K562 (cell line): ENCODE data around the gene SAMD10. TPM values are rescaled to one million over a fixed set of nuclear protein-coding genes. Genes with fewer than 3 reads are reported as not detected.

ENCODE experiments used
- ATAC-seq: fragments of 200-7000 bp; cut with Tn5 transposase; 3 replicates; pipeline ENCODE4 v1.9.1; 2020; ENCODE audit warnings: moderate library complexity
- BruUV-seq: library from RNA; stranded (reverse); fragments of 400-500 nt; replicated peaks from 2 replicates; lab custom pipeline; 2021; lab: Mats Ljungman, UMichigan
- CTCF ChIA-PET: fragments of 300-600 bp; formaldehyde crosslinking; extraction: SDS; loops from one replicate; lab custom pipeline; 2021; ENCODE audit warnings: low intra/inter-chr PET ratio; lab: Yijun Ruan, JAX
- POLR2A ChIA-PET: fragments of 300-600, 350-650 bp; sonication (Branson Sonifier 250); formaldehyde crosslinking; extraction: SDS; loops from one replicate; lab custom pipeline; 2021; ENCODE audit warnings: antibody characterized with exemption, inconsistent platforms; lab: Yijun Ruan, JAX
- DNase-seq, 4 experiments: peaks; one replicate each; pipeline versions ENCODE4 v3.0.0 to v3.0.0-alpha.2; 2011 to 2018; ENCODE audit warnings: low spot score in 3 of 4, mixed read lengths in 3 of 4; ENCODE audit errors: extremely low read depth in 1 of 4
- FAIRE-seq: peaks from 2 replicates; lab custom pipeline; 2011; peaks lifted over from hg19 to GRCh38; lab: Jason Lieb, UNC
- H2AFZ ChIP-seq: 2 replicates; pipeline ENCODE4 v1.6.0; 2011; ENCODE audit warnings: low read depth, low read length, control low read depth, inconsistent platforms
- H3K27ac ChIP-seq: fragments of 200-600 bp; 3 replicates; pipeline ENCODE4 v1.8.0; 2011; ENCODE audit warnings: low read depth, mild to moderate bottlenecking, control low read depth, inconsistent platforms, low read length, moderate library complexity, mixed read lengths; ENCODE audit errors: extremely low read depth
- H3K27me3 ChIP-seq, 2 experiments: fragments of 300-600 bp in 1 of 2; 2 replicates in 1 of 2; 3 replicates in 1 of 2; pipeline versions ENCODE4 v1.6.0 to v1.8.0; 2011; ENCODE audit warnings: inconsistent platforms in 2 of 2, low read length in 2 of 2, mild to moderate bottlenecking in 1 of 2, mixed read lengths in 1 of 2, moderate library complexity in 1 of 2; ENCODE audit not compliant: control insufficient read depth in 2 of 2, insufficient read depth in 2 of 2
- H3K36me3 ChIP-seq: fragments of 300-600 bp; 3 replicates; pipeline ENCODE4 v1.8.0; 2011; ENCODE audit warnings: mild to moderate bottlenecking, low read length, inconsistent platforms; ENCODE audit not compliant: control insufficient read depth, insufficient read depth
- H3K4me1 ChIP-seq, 2 experiments: fragments of 200-600 bp in 1 of 2; replicated peaks in 1 of 2; 2 replicates in 1 of 2; 3 replicates in 1 of 2; pipeline versions ENCODE4 v1.5.1 to v1.8.0; 2011; ENCODE audit warnings: inconsistent platforms in 2 of 2, low read length in 2 of 2, mild to moderate bottlenecking in 1 of 2, mixed read lengths in 1 of 2, moderate library complexity in 1 of 2; ENCODE audit not compliant: control insufficient read depth in 2 of 2, insufficient read depth in 2 of 2
- H3K4me2 ChIP-seq: 2 replicates; pipeline ENCODE4 v1.6.1; 2011; ENCODE audit warnings: low read length, control low read depth, inconsistent platforms, mixed read lengths; ENCODE audit not compliant: insufficient read depth
- H3K4me3 ChIP-seq: fragments of 200-600 bp; sonication (generic), shearing (Covaris generic); 2 replicates; pipeline ENCODE4 v1.5.1; 2016; ENCODE audit warnings: control low read depth, inconsistent platforms
- H3K79me2 ChIP-seq: fragments of 200-600 bp; 3 replicates; pipeline ENCODE4 v1.8.0; 2011; ENCODE audit warnings: low read length, inconsistent platforms; ENCODE audit not compliant: control insufficient read depth, insufficient read depth
- H3K9ac ChIP-seq, 2 experiments: 2 replicates each; pipeline versions ENCODE4 v1.6.0 to v1.6.1; 2011; ENCODE audit warnings: low read depth in 2 of 2, low read length in 2 of 2, control low read depth in 1 of 2, inconsistent platforms in 1 of 2, mild to moderate bottlenecking in 1 of 2, mixed read lengths in 1 of 2; ENCODE audit not compliant: insufficient read depth in 1 of 2
- H3K9me1 ChIP-seq: one replicate; pipeline ENCODE4 v1.6.0; 2011; ENCODE audit warnings: inconsistent platforms, mild to moderate bottlenecking, low read length, moderate library complexity; ENCODE audit not compliant: control insufficient read depth, insufficient read depth
- H3K9me3 ChIP-seq: replicated peaks from 2 replicates; pipeline ENCODE4 v1.5.1; 2011; ENCODE audit warnings: low read depth, low read length, inconsistent platforms; ENCODE audit not compliant: control insufficient read depth, insufficient read depth
- H4K20me1 ChIP-seq: replicated peaks from 2 replicates; pipeline ENCODE4 v1.6.1; 2011; ENCODE audit warnings: low read length, inconsistent platforms, mixed read lengths; ENCODE audit not compliant: control insufficient read depth, insufficient read depth
- ARID2 ChIP-seq: fragments of 450-650 bp; IDR thresholded peaks from 2 replicates; pipeline ENCODE4 v1.6.1; 2017; ENCODE audit warnings: antibody characterized with exemption, mild to moderate bottlenecking
- CAMTA2 ChIP-seq: fragments of 250-450 bp; sonication (Bioruptor Pico); conservative IDR thresholded peaks from 2 replicates; pipeline ENCODE4 v1.5.1; 2022
- CBX5 ChIP-seq: IDR thresholded peaks from 2 replicates; pipeline ENCODE4 v1.6.1; 2014; ENCODE audit warnings: low read depth, borderline replicate concordance
- CTBP1 ChIP-seq: fragments of 450-650 bp; IDR thresholded peaks from 2 replicates; pipeline ENCODE4 v1.6.1; 2016; ENCODE audit warnings: borderline replicate concordance
- DIDO1 ChIP-seq: fragments of 450-650 bp; IDR thresholded peaks from 2 replicates; pipeline ENCODE4 v1.6.1; 2016; ENCODE audit warnings: low read depth, missing biosample characterization, missing genetic modification characterization
- GATAD2A ChIP-seq: fragments of 450-650 bp; IDR thresholded peaks from 2 replicates; pipeline ENCODE4 v1.6.1; 2017
- GTF2F1 ChIP-seq: IDR thresholded peaks from 2 replicates; pipeline ENCODE4 v1.6.1; 2011; ENCODE audit warnings: low read depth, low read length, improper control_type of control experiment
- GTF3C2 ChIP-seq: IDR thresholded peaks from 3 replicates; pipeline ENCODE4 v1.6.1; 2011; ENCODE audit warnings: borderline replicate concordance, mild to moderate bottlenecking, moderate library complexity; ENCODE audit not compliant: insufficient read length; ENCODE audit errors: extremely low read depth
- NELFE ChIP-seq: IDR thresholded peaks from 2 replicates; pipeline ENCODE4 v1.6.1; 2011; ENCODE audit warnings: mild to moderate bottlenecking; ENCODE audit not compliant: insufficient read depth, insufficient read length
- NR1H2 ChIP-seq: sonication (generic); formaldehyde crosslinking; IDR thresholded peaks from 2 replicates; pipeline ENCODE4 v1.4.0; 2020; ENCODE audit warnings: mild to moderate bottlenecking, missing genetic modification reagents
- SMAD3 ChIP-seq: fragments of 450-650 bp; formaldehyde crosslinking; conservative IDR thresholded peaks from 2 replicates; pipeline ENCODE4 v1.4.0; 2020; ENCODE audit warnings: mild to moderate bottlenecking
- ZNF175 ChIP-seq: fragments of 200-800 bp; sonication (Bioruptor generic); IDR thresholded peaks from 2 replicates; pipeline ENCODE4 v1.6.1; 2016; ENCODE audit warnings: low read depth, mild to moderate bottlenecking, missing genetic modification characterization, missing compliant biosample characterization
- ZNF347 ChIP-seq: fragments of 450-650 bp; formaldehyde crosslinking; IDR thresholded peaks from 2 replicates; pipeline ENCODE4 v1.4.0; 2020; ENCODE audit warnings: low read depth, mild to moderate bottlenecking, moderate library complexity
- ZNF395 ChIP-seq: fragments of 200-800 bp; sonication (Bioruptor generic); IDR thresholded peaks from 2 replicates; pipeline ENCODE4 v1.6.1; 2017; ENCODE audit warnings: missing genetic modification characterization, missing compliant biosample characterization
- WGBS: fragments of 100-300 bp; shearing (Covaris generic); methylation state at CpG from one replicate; pipeline ENCODE4 v1.1.6; 2016; ENCODE audit warnings: low coverage, mixed read lengths; ENCODE audit not compliant: insufficient coverage; ENCODE audit errors: missing lambda C conversion rate; 5-methylcytosine and 5-hydroxymethylcytosine counted together
- in situ Hi-C: fragments of 300-500 bp; cut with MboI; formaldehyde crosslinking; loops from 4 replicates; pipeline ENCODE4 v1.15.0; 2018; ENCODE audit warnings: inconsistent platforms, mixed read lengths
- intact Hi-C: fragments of 100-400 bp; cut with micrococcal nuclease; formaldehyde crosslinking; loops from 2 replicates; pipeline ENCODE4 v1.14.2; 2022
- polyA plus RNA-seq, 8 experiments: library from polyadenylated mRNA; depleted of rRNA in 4 of 8; stranded (reverse) in 5 of 8; unstranded in 3 of 8; fragments of >200 nt; fragmentation: Nextera tagmentation in 2 of 8; fragmentation: Illumina TruSeq in 1 of 8; extraction: Ambion mirVana in 2 of 8; extraction: Trizol in 1 of 8; gene quantifications; 2 replicates each; pipeline versions ENCODE4 v1.2.1 to v1.2.3, GENCODE V29; 2011 to 2014; ENCODE audit warnings: inconsistent platforms in 1 of 8, missing spikeins in 1 of 8
- total RNA-seq, 7 experiments: library from RNA; depleted of rRNA in 6 of 7; stranded (reverse); fragments of >200 nt in 6 of 7; fragmentation: Illumina TruSeq in 2 of 7; extraction: Trizol in 2 of 7; gene quantifications; 2 replicates each; pipeline versions ENCODE4 v1.2.1 to v1.2.3, GENCODE V29; 2011 to 2021; ENCODE audit warnings: low replicate concordance in 1 of 7
- TF ChIP-seq, protein P1 (sequence below): fragments of 250-450 bp; sonication (Bioruptor Pico); IDR thresholded peaks from 2 replicates; pipeline ENCODE4 v1.5.0; 2021

Gene SAMD10
- total and polyA plus RNA-seq, 9 of the 15 experiments (the other 6 are each of a cell fraction or from before 2014, with no cell fraction given), result 0.37 to 15.2 (median 4.8) TPM

- H3K9me1 ChIP-seq, result no peaks in the 10 kb centered on the region
- H3K79me2 ChIP-seq, result no peaks in the 10 kb centered on the region
- no peak overlapping the region; a peak in 1 of 4 replicates for H3K9ac ChIP-seq
- DNase-seq (no peak), FAIRE-seq (no peak), ATAC-seq (no peak)
- intact Hi-C loops (no loop called here), in situ Hi-C loops (no loop called here)
- H3K4me1 ChIP-seq, result no peaks in the 10 kb centered on the region
- H3K4me2 ChIP-seq, result no peak overlapping the region
- no peak overlapping the region for H2AFZ ChIP-seq
- H3K36me3 ChIP-seq, result peaks cover 71% of the 10 kb centered on the region
- POLR2A ChIA-PET, result interaction anchor here (0.6 to 1.4 kb wide), 4 partner anchors 9 to 632 kb away, joined by 3 read pairs; no protein-coding TSS in a partner anchor
- CTCF ChIA-PET, result no interaction called here
- no peaks in the 10 kb centered on the region for H3K9me3 ChIP-seq
- 92% methylated on average over 11 of the region's 11 CpGs for WGBS
- no peak overlapping the region for H3K27ac ChIP-seq
- no TSS peak for BruUV-seq
- no peak overlapping the region for H3K4me3 ChIP-seq
- H3K27me3 ChIP-seq, result no peaks in the 10 kb centered on the region
- no peaks in the 10 kb centered on the region for H4K20me1 ChIP-seq
- TF ChIP-seq CBX5, result no peak
- no peak for TF ChIP-seq ARID2
- TF ChIP-seq GTF2F1, result no peak
- TF ChIP-seq GATAD2A, result no peak
- no peak for TF ChIP-seq ZNF395 (CRISPR knock-in tag)
- no peak for TF ChIP-seq NR1H2 (CRISPR knock-in tag)
- TF ChIP-seq, protein P1, sequence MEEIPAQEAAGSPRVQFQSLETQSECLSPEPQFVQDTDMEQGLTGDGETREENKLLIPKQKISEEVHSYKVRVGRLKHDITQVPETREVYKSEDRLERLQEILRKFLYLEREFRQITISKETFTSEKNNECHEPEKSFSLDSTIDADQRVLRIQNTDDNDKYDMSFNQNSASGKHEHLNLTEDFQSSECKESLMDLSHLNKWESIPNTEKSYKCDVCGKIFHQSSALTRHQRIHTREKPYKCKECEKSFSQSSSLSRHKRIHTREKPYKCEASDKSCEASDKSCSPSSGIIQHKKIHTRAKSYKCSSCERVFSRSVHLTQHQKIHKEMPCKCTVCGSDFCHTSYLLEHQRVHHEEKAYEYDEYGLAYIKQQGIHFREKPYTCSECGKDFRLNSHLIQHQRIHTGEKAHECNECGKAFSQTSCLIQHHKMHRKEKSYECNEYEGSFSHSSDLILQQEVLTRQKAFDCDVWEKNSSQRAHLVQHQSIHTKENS (CRISPR knock-in tag), result no peak
- no peak for TF ChIP-seq ZNF175
- TF ChIP-seq NELFE, result no peak
- no peak for TF ChIP-seq ZNF347 (CRISPR knock-in tag)
- no peak for TF ChIP-seq CTBP1
- no peak for TF ChIP-seq GTF3C2
- TF ChIP-seq CAMTA2 (CRISPR knock-in tag), result no peak
- no peak for TF ChIP-seq DIDO1
- no peak for TF ChIP-seq SMAD3
These were observed 22.2 kb upstream of the SAMD10 start for GRCh38 chr20:64001607-64002011.
